Natural killer cell (primary cell): Measurements from ENCODE around the gene CLDN18. TPM values are rescaled to one million over a fixed set of nuclear protein-coding genes. Genes with fewer than 3 reads are reported as not detected.

Experiments used
- ATAC-seq, 3 donors: fragments of 150-1000 bp in 2 of 3; fragments of 200-7000 bp in 1 of 3; cut with Tn5 transposase; 1 replicate in 1 of 3; 2 replicates in 2 of 3; pipeline ENCODE4 v1.10.0; 2021; ENCODE audit warnings: mild to moderate bottlenecking in 2 of 3, moderate library complexity in 2 of 3
- DNase-seq, 2 donors: peaks; one replicate each; pipeline versions ENCODE4 v3.0.0 to v3.0.0-alpha.2; 2013 to 2021; ENCODE audit warnings: mixed read lengths in 1 of 2
- H3K27ac ChIP-seq: one replicate; pipeline ENCODE4 v1.5.1; 2013; ENCODE audit warnings: mild to moderate bottlenecking, low read length
- H3K27me3 ChIP-seq: one replicate; pipeline ENCODE4 v1.6.1; 2013; ENCODE audit warnings: low read length; ENCODE audit not compliant: control insufficient read depth, insufficient read depth
- H3K36me3 ChIP-seq: one replicate; pipeline ENCODE4 v1.6.1; 2013; ENCODE audit warnings: low read length; ENCODE audit not compliant: control insufficient read depth, insufficient read depth
- H3K4me1 ChIP-seq: one replicate; pipeline ENCODE4 v1.6.1; 2013; ENCODE audit warnings: low read length; ENCODE audit not compliant: control insufficient read depth, insufficient read depth
- H3K4me3 ChIP-seq: one replicate; pipeline ENCODE4 v1.5.1; 2013; ENCODE audit warnings: low read length
- H3K9me3 ChIP-seq: one replicate; pipeline ENCODE4 v1.6.1; 2013; ENCODE audit warnings: low read length; ENCODE audit not compliant: control insufficient read depth, insufficient read depth
- H3K27ac Mint-ChIP-seq, 2 donors: one replicate each; pipeline ENCODE4 v1.8.0; 2022; ENCODE audit warnings: mild to moderate bottlenecking in 2 of 2, mixed read lengths in 2 of 2, moderate library complexity in 1 of 2
- H3K27me3 Mint-ChIP-seq, 2 donors: one replicate each; pipeline ENCODE4 v1.8.0; 2022; ENCODE audit warnings: low read depth in 2 of 2, mixed read lengths in 2 of 2
- H3K36me3 Mint-ChIP-seq: one replicate; pipeline ENCODE4 v1.8.0; 2022; ENCODE audit warnings: mixed read lengths
- H3K4me1 Mint-ChIP-seq, 2 donors: one replicate each; pipeline ENCODE4 v1.8.0; 2022; ENCODE audit warnings: mixed read lengths in 2 of 2
- H3K4me3 Mint-ChIP-seq: one replicate; pipeline ENCODE4 v1.8.0; 2022; ENCODE audit warnings: mild to moderate bottlenecking, moderate library complexity, mixed read lengths
- H3K9me3 Mint-ChIP-seq, 2 donors: one replicate each; pipeline ENCODE4 v1.8.0; 2022; ENCODE audit warnings: mixed read lengths in 2 of 2
- CTCF ChIP-seq: fragments of 200-600 bp; IDR thresholded peaks from one replicate; pipeline ENCODE4 v1.8.0; 2022; ENCODE audit warnings: antibody characterized with exemption
- WGBS: methylation state at CpG from one replicate; pipeline ENCODE4 v1.1.7; 2013; ENCODE audit warnings: missing lambda C conversion rate; ENCODE audit not compliant: insufficient coverage; 5-methylcytosine and 5-hydroxymethylcytosine counted together
- intact Hi-C: fragments of 100-400 bp; cut with micrococcal nuclease; formaldehyde crosslinking; loops from one replicate; pipeline ENCODE4 v1.14.2; 2022
- total RNA-seq, 4 donors: library from RNA; stranded (reverse); fragments of 120-200 nt in 1 of 4; gene quantifications; one replicate each; pipeline versions ENCODE4 v1.2.3 to v1.2.4, GENCODE V29; 2013 to 2022

The CLDN18 gene
- total RNA-seq, 3 donors from 2014 or later (not counting 1 experiment from before 2014, with no cell fraction given): not detected

GRCh38 chr3:138049157-138049919, 39.4 kb downstream of the CLDN18 start:
- ATAC-seq (no peak), DNase-seq (no peak)
- Histone ChIP-seq H3K4me1 (no peaks in the 10 kb centered on the region), H3K4me3 (no peak overlapping the region), H3K36me3 (no peaks in the 10 kb centered on the region), H3K27me3 (no peaks in the 10 kb centered on the region), H3K27ac (no peak overlapping the region), H3K9me3 (peaks cover 10% of the 10 kb centered on the region)
- Mint-ChIP-seq H3K9me3 (peaks cover 3 to 9% of the 10 kb centered on the region in 2 donors), H3K27me3 (peaks cover 6 to 13% of the 10 kb centered on the region in 2 donors), H3K36me3 (no peaks in the 10 kb centered on the region), H3K27ac (no peak overlapping the region), H3K4me3 (no peak overlapping the region), H3K4me1 (no peaks in the 10 kb centered on the region)
- 97% methylated on average over 8 of the region's 9 CpGs for WGBS
- TF ChIP-seq CTCF: no peak
- intact Hi-C loops: no loop called here

DNA sequence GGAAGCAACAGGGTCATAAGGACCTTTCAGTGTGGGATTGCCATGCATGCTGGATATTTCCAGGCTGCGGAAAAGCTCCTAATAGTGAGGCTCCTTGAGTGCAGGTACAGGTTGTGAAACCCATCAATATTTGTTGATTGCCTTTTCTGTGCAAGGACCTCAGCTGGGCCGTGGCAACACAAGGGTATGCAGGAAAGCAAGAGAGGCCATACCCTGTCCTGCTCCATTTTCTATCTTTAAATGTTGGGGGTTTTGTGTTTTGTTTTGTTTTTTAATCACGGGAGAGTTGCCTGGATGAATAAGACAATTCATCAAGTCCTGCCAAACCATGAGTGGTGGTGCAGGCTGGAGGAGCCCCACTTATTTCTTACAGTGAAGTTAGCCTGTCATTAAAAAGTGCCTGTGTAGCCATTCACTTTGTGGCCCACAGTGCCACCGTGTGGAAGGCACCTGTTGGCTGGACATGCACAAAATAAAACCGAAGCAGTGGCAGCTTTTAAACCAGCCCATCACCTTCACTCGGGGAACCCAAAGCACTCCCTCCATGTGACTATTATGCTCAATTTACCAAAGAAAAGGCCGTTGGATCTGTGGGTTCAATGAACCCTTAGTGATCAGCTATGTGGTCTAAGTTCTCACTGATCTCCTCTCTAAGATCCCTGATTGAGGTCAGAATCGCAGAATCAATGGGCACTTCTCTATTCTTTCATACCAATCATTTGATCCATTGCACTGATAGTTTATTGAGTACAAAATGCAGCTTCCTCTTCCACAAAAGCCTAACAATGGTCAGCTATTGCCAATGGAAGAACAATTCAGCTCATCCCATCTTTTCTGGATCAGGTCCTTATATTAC, 42.2 kb downstream of the CLDN18 start:
- no peak overlapping the region for H3K4me3 ChIP-seq
- intact Hi-C loops: no loop called here
- H3K9me3 ChIP-seq: peaks cover 10% of the 10 kb centered on the region
- ATAC-seq (no peak), DNase-seq (peak in 1 of 2 donors; percentile 9)
- WGBS: 55% methylated on average over 7 of the region's 8 CpGs
- no peaks in the 10 kb centered on the region for H3K27me3 ChIP-seq
- Mint-ChIP-seq H3K9me3 (peaks cover 3 to 9% of the 10 kb centered on the region in 2 donors), H3K4me1 (no peaks in the 10 kb centered on the region), H3K27me3 (peaks cover 12 to 19% of the 10 kb centered on the region in 2 donors), H3K27ac (no peak overlapping the region), H3K36me3 (no peaks in the 10 kb centered on the region), H3K4me3 (no peak overlapping the region)
- H3K4me1 ChIP-seq: no peaks in the 10 kb centered on the region
- no peak overlapping the region for H3K27ac ChIP-seq
- no peaks in the 10 kb centered on the region for H3K36me3 ChIP-seq
- TF ChIP-seq CTCF: no peak

- no peaks in the 10 kb centered on the region for H3K36me3 Mint-ChIP-seq
- ATAC-seq (no peak), DNase-seq (no peak)
- Histone ChIP-seq H3K4me1 (no peaks in the 10 kb centered on the region), H3K27ac (no peak overlapping the region), H3K4me3 (no peak overlapping the region), H3K9me3 (peaks cover 10% of the 10 kb centered on the region), H3K36me3 (no peaks in the 10 kb centered on the region), H3K27me3 (no peaks in the 10 kb centered on the region)
- intact Hi-C loops: no loop called here
- TF ChIP-seq CTCF: no peak
- no peak overlapping the region for H3K4me3 Mint-ChIP-seq
- no peak overlapping the region for H3K27ac Mint-ChIP-seq
- WGBS: 85% methylated on average over 1 of the region's 1 CpG
- H3K27me3 Mint-ChIP-seq: peaks cover 16 to 19% of the 10 kb centered on the region in 2 donors
- H3K4me1 Mint-ChIP-seq: no peaks in the 10 kb centered on the region
- H3K9me3 Mint-ChIP-seq: peaks cover 3 to 9% of the 10 kb centered on the region in 2 donors
Measured at GRCh38 chr3:138054057-138054456, 44.1 kb downstream of the CLDN18 start.
